CD4-positive, alpha-beta T cell (primary cell): ENCODE data around the gene ELP4. TPM values are rescaled to one million over a fixed set of nuclear protein-coding genes. Genes with fewer than 3 reads are reported as not detected.

ENCODE experiments used
- ATAC-seq: fragments of 200-7000 bp; cut with Tn5 transposase; one replicate; pipeline ENCODE4 v1.10.0; 2022; ENCODE audit warnings: mild to moderate bottlenecking; ENCODE audit not compliant: poor library complexity
- CTCF ChIA-PET: fragments of 350-600 bp; sonication (Branson Sonifier 250); formaldehyde crosslinking; loops from one replicate; lab custom pipeline; 2021; ENCODE audit warnings: antibody characterized with exemption, inconsistent platforms; lab: Charles Lee
- POLR2A ChIA-PET: fragments of 350-600 bp; sonication (Branson Sonifier 250); formaldehyde crosslinking; loops from one replicate; lab custom pipeline; 2021; ENCODE audit warnings: antibody characterized with exemption, inconsistent platforms; lab: Charles Lee
- DNase-seq, 14 experiments: peaks; one replicate each; pipeline ENCODE4 v3.0.0-alpha.2; 2013 to 2020; ENCODE audit warnings: mixed read lengths in 2 of 14
- H3K27ac ChIP-seq, 2 donors: one replicate each; pipeline versions ENCODE4 v1.5.1 to v1.7.0; 2013; ENCODE audit warnings: low read length in 2 of 2, low read depth in 1 of 2, mild to moderate bottlenecking in 1 of 2
- H3K27me3 ChIP-seq, 2 experiments: 1 replicate in 1 of 2; 2 replicates in 1 of 2; pipeline versions ENCODE4 v1.6.1 to v1.7.0; 2013; ENCODE audit warnings: low read length in 2 of 2, control low read depth in 1 of 2, mild to moderate bottlenecking in 1 of 2, moderate library complexity in 1 of 2; ENCODE audit not compliant: insufficient read depth in 2 of 2, control insufficient read depth in 1 of 2
- H3K36me3 ChIP-seq: one replicate; pipeline ENCODE4 v1.6.1; 2013; ENCODE audit warnings: low read length, control low read depth; ENCODE audit not compliant: insufficient read depth
- H3K4me1 ChIP-seq: one replicate; pipeline ENCODE4 v1.6.1; 2013; ENCODE audit warnings: low read length, control low read depth; ENCODE audit not compliant: insufficient read depth
- H3K4me3 ChIP-seq: one replicate; pipeline ENCODE4 v1.5.1; 2013; ENCODE audit warnings: mild to moderate bottlenecking, low read length, moderate library complexity
- H3K9me3 ChIP-seq, 2 experiments: 1 replicate in 1 of 2; 2 replicates in 1 of 2; pipeline versions ENCODE4 v1.6.1 to v1.7.0; 2013; ENCODE audit warnings: low read length in 2 of 2, mild to moderate bottlenecking in 2 of 2, control low read depth in 1 of 2, moderate library complexity in 1 of 2; ENCODE audit not compliant: control insufficient read depth in 1 of 2, insufficient read depth in 1 of 2
- H3K27ac Mint-ChIP-seq: one replicate; pipeline ENCODE4 v1.8.0; 2020; ENCODE audit warnings: mixed read lengths
- H3K27me3 Mint-ChIP-seq: one replicate; pipeline ENCODE4 v1.8.0; 2021; ENCODE audit warnings: mixed read lengths
- H3K36me3 Mint-ChIP-seq: one replicate; pipeline ENCODE4 v1.8.0; 2021; ENCODE audit warnings: low read depth, mixed read lengths
- H3K4me1 Mint-ChIP-seq: one replicate; pipeline ENCODE4 v1.8.0; 2021; ENCODE audit warnings: low read depth, mixed read lengths
- H3K4me3 Mint-ChIP-seq: one replicate; pipeline ENCODE4 v1.8.0; 2020; ENCODE audit warnings: mild to moderate bottlenecking, mixed read lengths
- H3K9me3 Mint-ChIP-seq: one replicate; pipeline ENCODE4 v1.8.0; 2020; ENCODE audit warnings: mixed read lengths
- CTCF ChIP-seq: fragments of 200-600 bp; IDR thresholded peaks from one replicate; pipeline ENCODE4 v1.8.0; 2022; ENCODE audit warnings: antibody characterized with exemption, mild to moderate bottlenecking
- intact Hi-C, 2 experiments: fragments of 100-400 bp; cut with DNase I in 1 of 2; cut with micrococcal nuclease in 1 of 2; formaldehyde crosslinking; loops; one replicate each; pipeline versions ENCODE4 v1.15.1 to v1.9.0; 2023 to 2025; cut with DNase I, micrococcal nuclease
- total RNA-seq, 174 experiments: library from RNA in 2 of 174; stranded (reverse) in 2 of 174; gene quantifications; one replicate each; pipeline ENCODE4 v1.2.3 and lab custom pipeline; 2021 to 2026

Gene ELP4
- total RNA-seq, 2 experiments from 2014 or later = 9.5 to 10.3 TPM

- Histone ChIP-seq H3K36me3 (no peaks in the 10 kb centered on the region), H3K4me3 (no peak overlapping the region), H3K4me1 (peaks cover 27% of the 10 kb centered on the region), H3K27ac (no peak overlapping the region), H3K27me3 (peaks cover 52 to 65% of the 10 kb centered on the region in 2 experiments), H3K9me3 (peaks cover 6 to 49% of the 10 kb centered on the region in 2 experiments)
- Mint-ChIP-seq H3K27me3 (peaks cover 93% of the 10 kb centered on the region), H3K4me3 (no peak overlapping the region), H3K36me3 (no peaks in the 10 kb centered on the region), H3K4me1 (peaks cover 19% of the 10 kb centered on the region), H3K27ac (no peak overlapping the region), H3K9me3 (peaks cover 2% of the 10 kb centered on the region)
- DNase-seq = no peak
- no peak for TF ChIP-seq CTCF
- CTCF ChIA-PET = no interaction called here
- ATAC-seq = no peak
- POLR2A ChIA-PET = no interaction called here
- intact Hi-C loops = no loop called here
Measured at GRCh38 chr11:31795706-31796498, 286.3 kb downstream of the ELP4 start.

DNA sequence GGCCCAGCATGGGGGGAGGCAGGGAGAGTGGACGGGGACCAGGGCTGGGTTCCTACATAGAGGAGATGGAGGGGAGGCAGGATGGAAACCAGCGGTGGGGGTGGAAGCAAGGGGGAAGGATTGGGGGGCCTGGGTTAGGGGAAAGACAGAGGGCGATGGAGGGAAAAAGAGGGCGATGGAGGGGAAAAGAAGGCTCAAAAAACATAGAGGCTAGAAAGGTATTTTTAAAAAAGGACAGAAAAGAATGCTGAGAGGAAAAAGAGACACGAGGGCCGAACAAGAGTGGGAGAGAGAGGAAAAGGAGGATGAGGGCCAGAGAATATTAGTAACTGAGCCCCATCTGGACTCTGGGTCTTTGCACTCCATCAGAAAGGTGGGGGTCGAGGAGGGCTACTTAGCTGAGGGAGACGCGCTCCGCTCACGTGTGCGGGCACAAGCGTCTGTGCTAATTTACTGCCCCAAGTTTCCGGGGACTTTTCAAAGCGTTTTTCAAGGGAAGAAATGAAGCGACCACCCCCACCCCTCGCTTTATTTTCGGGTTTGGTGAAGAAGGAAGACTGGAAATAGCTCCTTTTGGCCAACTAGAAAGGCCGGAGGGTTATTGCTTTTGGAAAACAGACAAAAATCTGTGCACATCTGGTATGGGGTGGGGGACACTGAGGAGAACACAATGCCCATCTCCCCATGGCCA is 287.1 kb downstream of the ELP4 start:
- ChIA-PET CTCF (no interaction called here), POLR2A (no interaction called here)
- intact Hi-C loops = no loop called here
- Mint-ChIP-seq H3K4me3 (no peak overlapping the region), H3K9me3 (peaks cover 2% of the 10 kb centered on the region), H3K27ac (no peak overlapping the region), H3K36me3 (no peaks in the 10 kb centered on the region), H3K4me1 (peaks cover 23% of the 10 kb centered on the region), H3K27me3 (peaks cover 94% of the 10 kb centered on the region)
- Histone ChIP-seq H3K9me3 (peaks cover 13 to 49% of the 10 kb centered on the region in 2 experiments), H3K27me3 (peaks cover 59 to 73% of the 10 kb centered on the region in 2 experiments), H3K36me3 (no peaks in the 10 kb centered on the region), H3K27ac (no peak overlapping the region), H3K4me3 (no peak overlapping the region), H3K4me1 (peaks cover 27% of the 10 kb centered on the region)
- DNase-seq (no peak), ATAC-seq (no peak)
- TF ChIP-seq CTCF = no peak

- Mint-ChIP-seq H3K36me3 (no peaks in the 10 kb centered on the region), H3K9me3 (peaks cover 2% of the 10 kb centered on the region), H3K4me1 (peaks cover 23% of the 10 kb centered on the region), H3K4me3 (peak overlapping the region; percentile 1), H3K27me3 (peaks cover 95% of the 10 kb centered on the region), H3K27ac (no peak overlapping the region)
- Histone ChIP-seq H3K4me1 (peaks cover 27% of the 10 kb centered on the region), H3K27me3 (peaks cover 60 to 80% of the 10 kb centered on the region in 2 experiments), H3K36me3 (no peaks in the 10 kb centered on the region), H3K4me3 (no peak overlapping the region), H3K27ac (no peak overlapping the region), H3K9me3 (peaks cover 16 to 50% of the 10 kb centered on the region in 2 experiments)
- intact Hi-C loops = no loop called here
- no peak for TF ChIP-seq CTCF
- ChIA-PET CTCF (no interaction called here), POLR2A (no interaction called here)
- no peak for ATAC-seq
- DNase-seq = no peak
Measured at GRCh38 chr11:31797190-31798056, 287.9 kb downstream of the ELP4 start.
